ENCODE measurements around the gene RYR3. TPM values are rescaled to one million over a fixed set of nuclear protein-coding genes. Genes with fewer than 3 reads are reported as not detected.

The RYR3 gene
- total RNA-seq, 1 experiment from 2014 or later: not detected

DNA sequence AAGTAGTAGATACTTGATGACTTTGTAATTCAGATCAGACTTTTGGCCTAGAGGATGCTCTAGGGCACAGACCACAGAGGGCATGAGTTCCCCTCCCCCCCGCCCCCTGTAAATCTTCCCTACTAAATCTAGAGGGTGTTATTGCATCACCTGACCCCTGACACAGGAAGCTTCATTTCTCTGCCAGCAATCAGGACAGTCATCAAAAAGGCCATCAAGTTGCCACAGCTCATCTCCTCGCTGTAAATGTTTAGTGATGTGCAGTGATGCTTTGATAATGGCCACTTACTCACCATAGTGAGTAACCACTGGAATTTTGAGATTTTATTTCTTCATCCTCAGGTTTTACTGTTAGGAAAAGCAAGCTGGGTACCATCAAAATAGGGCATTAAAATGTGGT, 368.3 kb downstream of the RYR3 start:
- TF ChIP-seq, protein P1, sequence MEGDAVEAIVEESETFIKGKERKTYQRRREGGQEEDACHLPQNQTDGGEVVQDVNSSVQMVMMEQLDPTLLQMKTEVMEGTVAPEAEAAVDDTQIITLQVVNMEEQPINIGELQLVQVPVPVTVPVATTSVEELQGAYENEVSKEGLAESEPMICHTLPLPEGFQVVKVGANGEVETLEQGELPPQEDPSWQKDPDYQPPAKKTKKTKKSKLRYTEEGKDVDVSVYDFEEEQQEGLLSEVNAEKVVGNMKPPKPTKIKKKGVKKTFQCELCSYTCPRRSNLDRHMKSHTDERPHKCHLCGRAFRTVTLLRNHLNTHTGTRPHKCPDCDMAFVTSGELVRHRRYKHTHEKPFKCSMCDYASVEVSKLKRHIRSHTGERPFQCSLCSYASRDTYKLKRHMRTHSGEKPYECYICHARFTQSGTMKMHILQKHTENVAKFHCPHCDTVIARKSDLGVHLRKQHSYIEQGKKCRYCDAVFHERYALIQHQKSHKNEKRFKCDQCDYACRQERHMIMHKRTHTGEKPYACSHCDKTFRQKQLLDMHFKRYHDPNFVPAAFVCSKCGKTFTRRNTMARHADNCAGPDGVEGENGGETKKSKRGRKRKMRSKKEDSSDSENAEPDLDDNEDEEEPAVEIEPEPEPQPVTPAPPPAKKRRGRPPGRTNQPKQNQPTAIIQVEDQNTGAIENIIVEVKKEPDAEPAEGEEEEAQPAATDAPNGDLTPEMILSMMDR (IDR thresholded peaks at IDR 0.05; ENCODE audit: unreplicated experiment): no peak
- no peaks in the 10 kb centered on the region for H3K9me3 Mint-ChIP-seq (ENCODE audit: unreplicated experiment)
- peaks cover 64% of the 10 kb centered on the region for H3K27me3 Mint-ChIP-seq (ENCODE audit: insufficient read depth, unreplicated experiment)
- no peak for DNase-seq (ENCODE audit: unreplicated experiment)
- intact Hi-C loops (cut with micrococcal nuclease): no loop called here
- ChIA-PET POLR2A (interaction anchor here (1.0 kb wide), 1 partner anchor 13 kb away, joined by 4 read pairs; no protein-coding TSS in a partner anchor), CTCF (interaction anchor here (0.6 to 2.8 kb wide), 4 partner anchors 22 to 400 kb away, joined by 3 to 16 read pairs (median 9); no protein-coding TSS in a partner anchor)
- H3K36me3 Mint-ChIP-seq (ENCODE audit: insufficient read depth, unreplicated experiment): no peaks in the 10 kb centered on the region
- BruUV-seq (replicated peaks): no TSS peak
- no peaks in the 10 kb centered on the region for H3K4me1 Mint-ChIP-seq (ENCODE audit: insufficient read depth, unreplicated experiment)
- no peak overlapping the region for H3K4me3 Mint-ChIP-seq (ENCODE audit: unreplicated experiment)
- H3K27ac Mint-ChIP-seq (ENCODE audit: low read depth, unreplicated experiment): no peak overlapping the region

DNA sequence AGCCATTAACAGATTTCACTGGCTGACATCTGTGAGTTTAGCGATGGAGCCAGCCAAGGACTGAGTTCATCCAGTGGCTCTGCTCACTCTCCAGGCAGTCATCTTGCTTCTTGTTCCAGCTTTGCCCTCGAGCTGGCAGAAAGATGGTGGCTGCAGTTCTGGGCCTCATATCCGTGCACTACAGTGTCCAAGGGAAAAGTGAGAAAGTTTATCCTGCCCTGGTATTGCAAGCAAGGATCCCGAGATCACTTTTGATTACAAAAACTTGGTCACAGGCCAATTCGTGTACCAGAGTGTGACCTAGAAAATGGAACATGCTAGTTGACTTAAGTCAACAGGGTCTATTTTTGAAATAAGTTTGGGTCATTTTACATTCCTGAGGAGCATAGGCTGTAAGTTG, 369.6 kb downstream of the RYR3 start:
- H3K27me3 Mint-ChIP-seq (ENCODE audit: insufficient read depth, unreplicated experiment): peaks cover 63% of the 10 kb centered on the region
- no peak for DNase-seq (ENCODE audit: unreplicated experiment)
- intact Hi-C loops (cut with micrococcal nuclease): no loop called here
- ChIA-PET POLR2A (no interaction called here), CTCF (interaction anchor here (1.5 to 2.8 kb wide), 3 partner anchors 21 to 401 kb away, joined by 4 to 16 read pairs (median 14); no protein-coding TSS in a partner anchor)
- H3K9me3 Mint-ChIP-seq (ENCODE audit: unreplicated experiment): no peaks in the 10 kb centered on the region
- no TSS peak for BruUV-seq (replicated peaks)
- H3K27ac Mint-ChIP-seq (ENCODE audit: low read depth, unreplicated experiment): no peak overlapping the region
- H3K4me1 Mint-ChIP-seq (ENCODE audit: insufficient read depth, unreplicated experiment): no peaks in the 10 kb centered on the region
- H3K36me3 Mint-ChIP-seq (ENCODE audit: insufficient read depth, unreplicated experiment): no peaks in the 10 kb centered on the region
- TF ChIP-seq, protein P1 (IDR thresholded peaks at IDR 0.05; ENCODE audit: unreplicated experiment): no peak
- H3K4me3 Mint-ChIP-seq (ENCODE audit: unreplicated experiment): no peak overlapping the region

DNA sequence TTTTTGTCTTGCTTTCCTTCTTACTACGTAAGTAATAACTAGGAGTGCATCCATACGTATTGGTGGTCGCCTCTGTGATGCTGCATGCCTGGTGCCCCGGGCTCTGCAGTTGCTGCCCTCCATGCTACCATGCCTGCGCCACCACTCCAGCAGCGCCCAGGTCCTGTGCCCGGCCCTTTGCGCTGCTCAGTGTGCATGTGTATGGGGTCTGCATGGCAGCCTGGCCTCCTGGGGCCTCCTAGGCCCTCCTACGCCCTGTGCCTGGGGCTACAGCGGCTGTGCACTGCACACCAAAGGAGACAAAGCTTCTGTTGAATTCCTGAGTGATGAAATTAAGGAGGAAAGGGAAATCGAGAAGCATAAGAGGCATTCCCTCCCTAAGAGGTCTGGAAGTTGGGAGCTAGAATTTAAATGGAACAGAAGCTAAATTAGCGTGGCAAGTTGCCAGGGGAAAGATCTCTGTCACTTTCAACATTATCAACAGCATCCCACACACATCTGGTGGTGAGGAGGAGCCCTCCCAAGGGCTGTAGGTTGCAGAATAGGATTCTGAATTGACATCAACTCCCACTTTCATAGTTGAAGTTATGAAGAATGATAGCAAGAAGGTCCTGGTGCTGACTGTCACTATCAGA, 382.5 kb downstream of the RYR3 start:
- Mint-ChIP-seq H3K27me3 (ENCODE audit: insufficient read depth, unreplicated experiment) (peaks cover 15% of the 10 kb centered on the region), H3K27ac (ENCODE audit: low read depth, unreplicated experiment) (no peak overlapping the region), H3K36me3 (ENCODE audit: insufficient read depth, unreplicated experiment) (no peaks in the 10 kb centered on the region), H3K4me3 (ENCODE audit: unreplicated experiment) (no peak overlapping the region), H3K4me1 (ENCODE audit: insufficient read depth, unreplicated experiment) (no peaks in the 10 kb centered on the region), H3K9me3 (ENCODE audit: unreplicated experiment) (no peaks in the 10 kb centered on the region)
- ChIA-PET CTCF (interaction anchor here (0.6 to 1.6 kb wide), 5 partner anchors 10 to 552 kb away, joined by 3 to 7 read pairs (median 3); no protein-coding TSS in a partner anchor), POLR2A (no interaction called here)
- no TSS peak for BruUV-seq (replicated peaks)
- intact Hi-C loops (cut with micrococcal nuclease): no loop called here
- no peak for DNase-seq (ENCODE audit: unreplicated experiment)
- TF ChIP-seq, protein P1 (IDR thresholded peaks at IDR 0.05; ENCODE audit: unreplicated experiment): no peak

DNA sequence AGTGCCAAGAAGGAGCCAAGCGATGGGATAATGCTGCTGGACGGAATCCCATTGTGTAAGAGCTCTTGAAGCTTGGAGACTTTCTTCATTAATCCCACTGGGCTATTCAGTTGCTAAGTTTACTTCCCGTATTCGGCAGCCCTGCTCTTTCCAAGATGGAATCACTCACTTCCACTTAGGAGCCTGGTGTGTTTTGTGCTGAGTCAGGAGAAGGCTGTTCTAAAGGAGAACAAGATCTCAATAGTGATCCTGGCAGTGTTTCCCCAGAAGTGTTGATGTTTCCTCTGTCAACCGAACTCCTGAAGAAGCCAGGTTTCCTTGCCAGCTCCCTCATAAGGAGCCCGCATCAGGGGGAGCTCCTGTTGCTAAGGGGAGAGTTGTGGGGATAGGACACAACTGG, 387.4 kb downstream of the RYR3 start:
- no peaks in the 10 kb centered on the region for H3K36me3 Mint-ChIP-seq (ENCODE audit: insufficient read depth, unreplicated experiment)
- POLR2A ChIA-PET: no interaction called here
- peaks cover 15% of the 10 kb centered on the region for H3K27me3 Mint-ChIP-seq (ENCODE audit: insufficient read depth, unreplicated experiment)
- no peaks in the 10 kb centered on the region for H3K4me1 Mint-ChIP-seq (ENCODE audit: insufficient read depth, unreplicated experiment)
- TF ChIP-seq, protein P1 (IDR thresholded peaks at IDR 0.05; ENCODE audit: unreplicated experiment): no peak
- H3K27ac Mint-ChIP-seq (ENCODE audit: low read depth, unreplicated experiment): no peak overlapping the region
- H3K4me3 Mint-ChIP-seq (ENCODE audit: unreplicated experiment): no peak overlapping the region
- intact Hi-C loops (cut with micrococcal nuclease): no loop called here
- CTCF ChIA-PET: interaction anchor here (0.7 to 3.5 kb wide), 3 partner anchors 340 to 459 kb away, joined by 3 to 22 read pairs (median 4); no protein-coding TSS in a partner anchor
- no peak for DNase-seq (ENCODE audit: unreplicated experiment)
- H3K9me3 Mint-ChIP-seq (ENCODE audit: unreplicated experiment): no peaks in the 10 kb centered on the region
- no TSS peak for BruUV-seq (replicated peaks)

All from MCF 10A (cell line).